Mesodermal cell (in vitro differentiated cells): Measurements from ENCODE around the gene SACS.
A peak's percentile ranks its signal among the peaks of the same experiment; 100 is the strongest.
"Not testable (repeated sequence)": the region's sequence is repeated elsewhere in the genome, so short reads cannot be mapped to it uniquely, and the experiment has no call there.

ENCODE experiments used
- H3K27ac ChIP-seq: 2 replicates; pipeline ENCODE4 v1.7.0; 2013; ENCODE audit warnings: mild to moderate bottlenecking, low read depth, low read length, moderate library complexity; ENCODE audit not compliant: severe bottlenecking
- H3K36me3 ChIP-seq: 2 replicates; pipeline ENCODE4 v1.7.1; 2013; ENCODE audit warnings: mild to moderate bottlenecking, low read length, moderate library complexity; ENCODE audit not compliant: control insufficient read depth, insufficient read depth
- H3K4me1 ChIP-seq: one replicate; pipeline ENCODE4 v1.7.1; 2013; ENCODE audit warnings: mild to moderate bottlenecking, low read length; ENCODE audit not compliant: insufficient read depth, control insufficient read depth, poor library complexity, severe bottlenecking
- H3K4me3 ChIP-seq: 2 replicates; pipeline ENCODE4 v1.7.0; 2013; ENCODE audit warnings: low read length, control low read depth, mild to moderate bottlenecking; ENCODE audit not compliant: insufficient read depth, poor library complexity, severe bottlenecking; ENCODE audit errors: extremely low read depth
- H3K9me3 ChIP-seq: 2 replicates; pipeline ENCODE4 v1.7.1; 2013; ENCODE audit warnings: mild to moderate bottlenecking, low read length, moderate library complexity; ENCODE audit not compliant: control insufficient read depth
- whole genome bisulfite sequencing, 2 experiments: methylation state at CpG; one replicate each; pipeline ENCODE4 v1.1.5; 2013; ENCODE audit warnings: missing lambda C conversion rate in 2 of 2; ENCODE audit not compliant: insufficient coverage in 2 of 2; 5-methylcytosine and 5-hydroxymethylcytosine counted together

The SACS gene

GRCh38 chr13:23401156-23401555, 32.3 kb downstream of the SACS start:
- peaks cover 11% of the 10 kb centered on the region for H3K9me3 ChIP-seq
- WGBS, 2 experiments: 83 to 100% methylated on average over 1 of the region's 2 CpGs
- not testable (repeated sequence) for H3K27ac ChIP-seq, H3K4me1 ChIP-seq, H3K4me3 ChIP-seq, H3K36me3 ChIP-seq

- peak overlapping the region; percentile 23 for H3K27ac ChIP-seq
- WGBS, 2 experiments: 67 to 79% methylated on average over 1 to 5 of the region's 6 CpGs
- no peaks in the 10 kb centered on the region for H3K36me3 ChIP-seq
- peaks cover 11% of the 10 kb centered on the region for H3K9me3 ChIP-seq
- H3K4me1 ChIP-seq: no peaks in the 10 kb centered on the region
- H3K4me3 ChIP-seq: no peak overlapping the region
Measured at GRCh38 chr13:23399347-23399746, 34.2 kb downstream of the SACS start.

- H3K4me3 ChIP-seq: no peak overlapping the region
- H3K4me1 ChIP-seq: no peaks in the 10 kb centered on the region
- 83 to 95% methylated on average over 3 to 4 of the region's 4 CpGs for whole genome bisulfite sequencing, 2 experiments
- H3K36me3 ChIP-seq: no peaks in the 10 kb centered on the region
- H3K27ac ChIP-seq: no peak overlapping the region
- peaks cover 9% of the 10 kb centered on the region for H3K9me3 ChIP-seq
Measured at GRCh38 chr13:23394821-23395220, 38.7 kb downstream of the SACS start.

GRCh38 chr13:23392925-23393645, 40.4 kb downstream of the SACS start:
- Histone ChIP-seq H3K9me3 (no peaks in the 10 kb centered on the region), H3K4me1 (no peaks in the 10 kb centered on the region), H3K27ac (no peak overlapping the region), H3K4me3 (no peak overlapping the region), H3K36me3 (no peaks in the 10 kb centered on the region)
- 80 to 94% methylated on average over 7 of the region's 9 CpGs for WGBS, 2 experiments

GRCh38 chr13:23392313-23392712, 41.2 kb downstream of the SACS start:
- 100% methylated on average over 2 of the region's 3 CpGs; no CpG with 5 or more reads in 1 of the 2 experiments for WGBS, 2 experiments
- H3K4me1 ChIP-seq: no peaks in the 10 kb centered on the region
- H3K27ac ChIP-seq: no peak overlapping the region
- no peak overlapping the region for H3K4me3 ChIP-seq
- H3K9me3 ChIP-seq: no peaks in the 10 kb centered on the region
- H3K36me3 ChIP-seq: no peaks in the 10 kb centered on the region

GRCh38 chr13:23391752-23392151, 41.8 kb downstream of the SACS start:
- 93 to 96% methylated on average over 6 of the region's 6 CpGs for WGBS, 2 experiments

GRCh38 chr13:23386533-23386932, 47.0 kb downstream of the SACS start:
- Histone ChIP-seq H3K9me3 (no peaks in the 10 kb centered on the region), H3K36me3 (no peaks in the 10 kb centered on the region), H3K4me1 (no peaks in the 10 kb centered on the region), H3K27ac (no peak overlapping the region), H3K4me3 (no peak overlapping the region)
- WGBS, 2 experiments: 100% methylated on average over 2 of the region's 2 CpGs; no CpG with 5 or more reads in 1 of the 2 experiments

More at GRCh38 chr13:23391752-23392151, 41.8 kb downstream of the SACS start:
- no peak overlapping the region for H3K4me3 ChIP-seq
- H3K36me3 ChIP-seq: no peaks in the 10 kb centered on the region
- H3K9me3 ChIP-seq: no peaks in the 10 kb centered on the region
- H3K27ac ChIP-seq: no peak overlapping the region
- no peaks in the 10 kb centered on the region for H3K4me1 ChIP-seq

GRCh38 chr13:23385931-23386330, 47.6 kb downstream of the SACS start:
- H3K36me3 ChIP-seq: no peaks in the 10 kb centered on the region
- H3K27ac ChIP-seq: no peak overlapping the region
- no peak overlapping the region for H3K4me3 ChIP-seq
- WGBS, 2 experiments: 93 to 97% methylated on average over 3 of the region's 3 CpGs
- no peaks in the 10 kb centered on the region for H3K9me3 ChIP-seq
- H3K4me1 ChIP-seq: no peaks in the 10 kb centered on the region

- Histone ChIP-seq H3K36me3 (no peaks in the 10 kb centered on the region), H3K27ac (no peak overlapping the region), H3K4me1 (no peaks in the 10 kb centered on the region), H3K9me3 (no peaks in the 10 kb centered on the region), H3K4me3 (no peak overlapping the region)
- WGBS, 2 experiments: 89 to 100% methylated on average over 3 to 4 of the region's 4 CpGs
Measured at GRCh38 chr13:23384111-23384510, 49.4 kb downstream of the SACS start.

- Histone ChIP-seq H3K9me3 (no peaks in the 10 kb centered on the region), H3K4me1 (no peaks in the 10 kb centered on the region), H3K27ac (no peak overlapping the region), H3K4me3 (no peak overlapping the region), H3K36me3 (no peaks in the 10 kb centered on the region)
- 90 to 91% methylated on average over 5 to 6 of the region's 6 CpGs for WGBS, 2 experiments
Measured at GRCh38 chr13:23383151-23383550, 50.4 kb downstream of the SACS start.

- H3K36me3 ChIP-seq: no peaks in the 10 kb centered on the region
- no peak overlapping the region for H3K27ac ChIP-seq
- H3K4me3 ChIP-seq: no peak overlapping the region
- peaks cover 5% of the 10 kb centered on the region for H3K4me1 ChIP-seq
- H3K9me3 ChIP-seq: no peaks in the 10 kb centered on the region
- WGBS, 2 experiments: 88 to 97% methylated on average over 3 to 4 of the region's 6 CpGs
Measured at GRCh38 chr13:23381866-23382265, 51.6 kb downstream of the SACS start.
